Stimulated activated naive B cell treated with anti-CD40 and anti-IgM and Interleukin-4, amounts not matched to agents 10 μg/mL and 1 μg/mL and 100 μg/mL, for 72 hours (primary cell): Measurements from ENCODE around the gene CNOT2.

Experiments used
- ATAC-seq, 2 donors: fragments of 150-1000 bp; cut with Tn5 transposase; replicated peaks; 2 replicates each; pipeline ENCODE4 v1.10.0; 2021; ENCODE audit warnings: moderate library complexity in 1 of 2
- DNase-seq: peaks from one replicate; pipeline ENCODE4 v3.0.0; 2021
- H3K27ac Mint-ChIP-seq: one replicate; pipeline ENCODE4 v1.8.0; 2022; ENCODE audit warnings: mild to moderate bottlenecking, mixed read lengths
- H3K27me3 Mint-ChIP-seq, 2 donors: one replicate each; pipeline ENCODE4 v1.8.0; 2022; ENCODE audit warnings: mixed read lengths in 2 of 2
- H3K36me3 Mint-ChIP-seq, 2 donors: one replicate each; pipeline ENCODE4 v1.8.0; 2022; ENCODE audit warnings: mixed read lengths in 2 of 2, mild to moderate bottlenecking in 1 of 2
- H3K4me1 Mint-ChIP-seq, 2 donors: one replicate each; pipeline ENCODE4 v1.8.0; 2022; ENCODE audit warnings: mixed read lengths in 2 of 2, mild to moderate bottlenecking in 1 of 2
- H3K4me3 Mint-ChIP-seq, 2 donors: one replicate each; pipeline ENCODE4 v1.8.0; 2022; ENCODE audit warnings: mild to moderate bottlenecking in 2 of 2, mixed read lengths in 2 of 2, moderate library complexity in 1 of 2
- H3K9me3 Mint-ChIP-seq, 2 donors: one replicate each; pipeline ENCODE4 v1.8.0; 2022; ENCODE audit warnings: mixed read lengths in 2 of 2, mild to moderate bottlenecking in 1 of 2

CNOT2 gene

DNA sequence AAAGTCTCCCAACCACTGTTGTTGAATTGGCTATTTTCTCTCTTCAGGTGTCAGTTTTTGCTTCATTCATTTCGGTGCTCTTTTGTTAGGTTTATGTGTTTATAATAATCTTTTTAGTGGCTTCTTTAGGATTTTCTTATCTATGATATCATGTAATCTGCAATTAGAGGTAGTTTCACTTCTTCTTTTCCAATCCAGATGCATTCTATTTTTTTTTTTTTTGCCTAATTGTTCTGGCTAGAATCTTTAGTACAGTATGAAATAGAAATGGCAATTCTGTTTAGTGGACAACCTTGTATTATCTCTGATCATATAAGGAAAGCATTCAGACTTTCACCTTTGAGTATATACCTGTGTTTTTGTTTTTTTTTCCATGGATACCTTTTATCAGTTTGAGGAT, 17.4 kb downstream of the CNOT2 start:
- DNase-seq = no peak
- peak in 1 of 2 donors; percentile 25 for ATAC-seq
- Mint-ChIP-seq H3K36me3 (peaks cover 17 to 35% of the 10 kb centered on the region in 2 donors), H3K4me3 (no peak overlapping the region), H3K27me3 (no peaks in the 10 kb centered on the region), H3K4me1 (peaks cover 34 to 74% of the 10 kb centered on the region in 2 donors), H3K27ac (no peak overlapping the region), H3K9me3 (peaks cover 0 to 1% of the 10 kb centered on the region in 2 donors)

DNA sequence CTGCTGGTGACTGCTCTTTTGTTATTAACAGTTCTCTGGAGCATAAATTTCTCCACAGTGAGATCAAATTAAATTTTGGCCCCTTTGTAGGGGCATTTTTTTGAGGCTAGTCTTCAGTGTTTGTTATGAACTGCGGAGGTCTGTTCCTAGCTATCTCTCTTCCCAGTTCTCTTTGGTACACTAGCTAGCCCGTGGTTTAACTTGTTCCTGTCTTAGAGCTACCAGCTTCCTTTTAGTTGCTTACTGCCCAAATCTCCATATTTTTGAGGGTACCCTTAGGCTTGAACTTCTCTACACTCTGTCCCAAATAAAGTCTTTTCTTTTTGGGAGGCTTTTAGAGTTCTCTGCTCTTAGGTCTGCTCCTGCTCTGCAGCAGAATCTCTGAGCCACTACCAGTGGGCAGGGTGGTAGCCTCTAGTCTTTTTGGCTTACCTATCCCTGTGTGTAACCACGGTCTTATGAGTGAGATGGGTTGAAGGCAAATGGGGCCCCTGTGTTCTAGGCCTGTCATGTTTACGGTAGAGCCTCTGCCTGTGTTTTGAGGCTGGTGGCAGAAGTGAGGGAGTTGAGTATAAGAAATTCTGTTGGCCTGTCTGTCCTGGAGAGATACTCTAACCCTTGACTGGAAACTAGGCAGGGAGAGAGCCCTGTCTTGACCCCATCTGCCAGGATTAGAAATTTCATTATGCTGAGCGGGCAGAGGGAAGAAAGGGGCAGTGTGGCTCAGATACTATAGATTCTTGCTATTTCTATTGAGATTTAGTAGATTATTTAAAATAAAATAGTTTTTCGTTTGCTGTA, 21.0 kb downstream of the CNOT2 start:
- no peaks in the 10 kb centered on the region for H3K27me3 Mint-ChIP-seq
- peaks cover 17 to 50% of the 10 kb centered on the region in 2 donors for H3K36me3 Mint-ChIP-seq
- DNase-seq (no peak), ATAC-seq (no peak)
- no peak overlapping the region for H3K27ac Mint-ChIP-seq
- peaks cover 3 to 4% of the 10 kb centered on the region in 2 donors for H3K9me3 Mint-ChIP-seq
- H3K4me1 Mint-ChIP-seq = peaks cover 40 to 84% of the 10 kb centered on the region in 2 donors
- no peak overlapping the region for H3K4me3 Mint-ChIP-seq

DNA sequence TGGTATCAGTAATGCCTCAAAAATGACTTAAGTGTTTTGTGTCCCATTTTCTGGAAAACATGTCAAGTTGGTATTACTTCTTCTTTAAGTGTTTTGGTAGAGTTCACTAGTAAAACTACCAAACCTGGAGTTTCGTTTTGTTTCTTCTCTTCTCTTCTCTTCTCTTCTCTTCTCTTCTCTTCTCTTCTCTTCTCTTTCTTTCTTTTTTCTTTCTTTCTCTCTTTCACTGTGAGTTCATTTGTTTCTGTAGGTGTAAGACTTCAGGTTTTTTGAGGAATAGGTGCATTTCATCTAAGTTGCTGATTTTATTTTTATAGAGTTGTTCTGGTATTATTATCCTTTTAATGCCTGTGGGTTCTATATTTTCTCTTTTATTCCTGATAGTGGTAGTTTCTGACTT, 21.9 kb downstream of the CNOT2 start:
- no peak for ATAC-seq
- Mint-ChIP-seq H3K36me3 (peaks cover 17 to 50% of the 10 kb centered on the region in 2 donors), H3K9me3 (peaks cover 3 to 4% of the 10 kb centered on the region in 2 donors), H3K4me3 (no peak overlapping the region), H3K27me3 (no peaks in the 10 kb centered on the region), H3K27ac (no peak overlapping the region), H3K4me1 (peaks cover 40 to 78% of the 10 kb centered on the region in 2 donors)
- no peak for DNase-seq

DNA sequence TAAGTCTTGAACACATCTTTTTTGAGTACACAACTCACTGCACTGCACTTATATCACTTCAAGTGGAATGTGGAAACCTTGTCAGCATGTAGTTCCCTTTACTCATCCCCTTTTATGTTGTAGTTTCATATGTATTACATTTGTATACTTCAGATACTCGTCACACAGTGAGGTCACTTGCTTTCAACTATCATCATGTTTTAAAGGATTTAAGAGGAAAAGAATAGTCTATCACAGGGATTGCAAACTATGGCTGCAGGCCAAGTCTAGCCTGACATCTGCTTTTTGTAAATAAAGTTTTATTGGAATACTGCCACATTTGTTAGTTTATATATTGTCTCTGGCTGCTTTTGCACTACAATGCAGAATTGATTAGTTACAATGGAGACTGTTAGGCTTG, 24.3 kb downstream of the CNOT2 start:
- Mint-ChIP-seq H3K27ac (no peak overlapping the region), H3K27me3 (no peaks in the 10 kb centered on the region), H3K36me3 (peaks cover 11 to 41% of the 10 kb centered on the region in 2 donors), H3K4me1 (peaks cover 38 to 72% of the 10 kb centered on the region in 2 donors), H3K4me3 (no peak overlapping the region), H3K9me3 (peaks cover 3 to 4% of the 10 kb centered on the region in 2 donors)
- ATAC-seq (no peak), DNase-seq (no peak)

DNA sequence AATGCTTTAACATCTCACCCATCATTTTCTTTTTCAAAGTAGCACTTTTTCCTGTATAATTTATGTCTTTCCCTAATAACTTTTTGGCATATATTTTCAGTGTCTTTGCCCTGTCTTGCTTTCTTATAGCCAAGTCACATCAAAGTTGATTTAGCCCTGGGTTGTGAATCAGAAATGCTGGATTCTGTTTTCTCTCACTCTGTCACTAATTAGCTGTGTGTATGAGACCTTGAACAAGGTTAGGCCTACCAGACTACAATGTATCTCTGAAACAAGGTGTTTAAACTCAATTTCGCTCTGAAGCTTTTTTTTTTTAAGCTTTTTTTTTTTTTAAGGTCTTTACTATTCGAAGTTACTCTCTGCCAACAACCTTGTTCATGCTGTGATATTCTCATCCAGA, 25.7 kb downstream of the CNOT2 start:
- H3K4me3 Mint-ChIP-seq = no peak overlapping the region
- no peak overlapping the region for H3K27ac Mint-ChIP-seq
- peaks cover 37 to 70% of the 10 kb centered on the region in 2 donors for H3K4me1 Mint-ChIP-seq
- no peaks in the 10 kb centered on the region for H3K27me3 Mint-ChIP-seq
- ATAC-seq (no peak), DNase-seq (no peak)
- peaks cover 2 to 4% of the 10 kb centered on the region in 2 donors for H3K9me3 Mint-ChIP-seq
- peaks cover 4 to 38% of the 10 kb centered on the region in 2 donors for H3K36me3 Mint-ChIP-seq

DNA sequence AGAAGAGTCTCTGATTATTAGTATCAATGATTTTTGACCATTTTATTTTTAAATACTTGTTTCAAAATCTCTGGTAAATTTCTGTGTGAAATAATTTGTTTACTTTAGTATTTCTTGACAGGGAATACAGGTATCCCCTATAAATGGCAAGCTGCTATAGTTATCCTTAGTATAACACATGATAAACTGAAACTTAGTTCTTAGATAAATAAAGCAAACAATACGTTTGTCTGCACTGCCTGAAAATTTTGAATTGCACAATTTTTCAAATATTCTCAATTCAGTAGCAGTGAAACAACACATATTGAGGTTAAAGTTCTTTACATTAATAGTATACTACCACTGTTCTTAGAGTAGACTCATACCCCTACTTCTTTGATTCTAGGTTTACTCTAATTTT, 26.9 kb downstream of the CNOT2 start:
- no peak overlapping the region for H3K27ac Mint-ChIP-seq
- no peak overlapping the region for H3K4me3 Mint-ChIP-seq
- H3K27me3 Mint-ChIP-seq = no peaks in the 10 kb centered on the region
- no peak for DNase-seq
- no peak for ATAC-seq
- H3K9me3 Mint-ChIP-seq = peaks cover 4 to 6% of the 10 kb centered on the region in 2 donors
- peaks cover 34 to 67% of the 10 kb centered on the region in 2 donors for H3K4me1 Mint-ChIP-seq
- H3K36me3 Mint-ChIP-seq = peaks cover 9 to 44% of the 10 kb centered on the region in 2 donors

DNA sequence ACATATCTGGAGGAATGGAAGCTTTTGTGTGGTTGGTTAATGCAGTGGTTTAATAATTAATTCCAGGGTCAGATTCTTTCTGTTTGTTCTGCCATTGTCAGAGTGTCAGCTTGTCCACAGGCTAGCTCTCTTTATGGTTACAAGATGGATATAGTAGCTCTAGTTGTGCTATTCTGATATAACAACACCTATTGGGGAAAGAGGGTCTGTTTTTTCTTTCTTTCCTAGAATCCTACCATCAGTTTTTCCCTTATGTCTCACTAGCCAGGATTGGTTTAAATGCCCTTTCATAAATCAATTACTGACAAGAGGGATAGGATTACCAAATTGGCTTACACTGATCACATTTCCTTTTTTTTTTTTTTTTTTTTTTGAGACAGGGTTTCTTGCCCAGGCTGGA, 27.8 kb downstream of the CNOT2 start:
- H3K27me3 Mint-ChIP-seq = no peaks in the 10 kb centered on the region
- peaks cover 37 to 67% of the 10 kb centered on the region in 2 donors for H3K4me1 Mint-ChIP-seq
- ATAC-seq (no peak), DNase-seq (no peak)
- peaks cover 13 to 46% of the 10 kb centered on the region in 2 donors for H3K36me3 Mint-ChIP-seq
- no peak overlapping the region for H3K27ac Mint-ChIP-seq
- no peak overlapping the region for H3K4me3 Mint-ChIP-seq
- H3K9me3 Mint-ChIP-seq = peaks cover 4 to 10% of the 10 kb centered on the region in 2 donors

DNA sequence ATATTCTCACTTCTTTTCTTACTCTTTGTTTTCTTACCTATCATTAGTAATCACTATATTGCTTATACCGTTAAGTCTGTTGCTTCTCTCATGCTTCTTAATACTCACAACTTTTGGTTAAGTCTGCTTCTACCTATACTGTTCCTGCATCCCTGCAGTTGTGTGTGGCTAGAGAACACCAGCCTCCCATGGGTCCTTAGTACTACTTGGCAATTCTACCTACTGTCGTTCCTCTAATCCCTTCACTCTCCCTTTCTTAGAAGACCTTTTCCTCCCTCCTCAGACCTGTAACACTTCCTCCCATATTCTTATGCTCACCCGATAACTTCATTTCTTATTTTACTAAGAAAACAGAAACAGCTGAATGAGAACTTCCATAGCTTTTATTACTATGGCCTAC, 29.3 kb downstream of the CNOT2 start:
- Mint-ChIP-seq H3K9me3 (peaks cover 2 to 7% of the 10 kb centered on the region in 2 donors), H3K4me3 (no peak overlapping the region), H3K4me1 (peaks cover 29 to 58% of the 10 kb centered on the region in 2 donors), H3K27me3 (no peaks in the 10 kb centered on the region), H3K36me3 (peaks cover 11 to 36% of the 10 kb centered on the region in 2 donors), H3K27ac (no peak overlapping the region)
- ATAC-seq (no peak), DNase-seq (no peak)

DNA sequence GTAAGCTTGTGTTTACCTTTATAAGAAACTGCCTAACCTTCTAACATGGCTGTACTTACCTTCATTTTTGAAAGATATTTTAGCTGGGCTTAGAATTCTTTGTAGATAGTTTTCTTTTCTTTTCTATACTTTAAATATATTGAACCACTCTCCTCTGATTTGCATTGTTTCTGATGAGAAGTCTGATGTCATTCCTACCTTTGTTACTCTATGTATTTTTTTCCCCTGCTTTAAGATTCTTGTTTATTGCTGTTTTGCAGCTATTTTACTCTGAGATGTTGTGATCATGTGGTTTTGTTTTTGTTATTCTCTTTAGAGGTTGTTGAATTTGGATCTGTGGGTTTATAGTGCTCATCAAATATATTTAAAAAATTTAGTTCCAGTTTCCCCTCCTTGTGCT, 31.8 kb downstream of the CNOT2 start:
- no peak for DNase-seq
- Mint-ChIP-seq H3K27me3 (no peaks in the 10 kb centered on the region), H3K4me3 (no peak overlapping the region), H3K4me1 (peaks cover 25 to 52% of the 10 kb centered on the region in 2 donors), H3K27ac (no peak overlapping the region), H3K36me3 (peaks cover 12 to 44% of the 10 kb centered on the region in 2 donors), H3K9me3 (peaks cover 2 to 7% of the 10 kb centered on the region in 2 donors)
- ATAC-seq = no peak

DNA sequence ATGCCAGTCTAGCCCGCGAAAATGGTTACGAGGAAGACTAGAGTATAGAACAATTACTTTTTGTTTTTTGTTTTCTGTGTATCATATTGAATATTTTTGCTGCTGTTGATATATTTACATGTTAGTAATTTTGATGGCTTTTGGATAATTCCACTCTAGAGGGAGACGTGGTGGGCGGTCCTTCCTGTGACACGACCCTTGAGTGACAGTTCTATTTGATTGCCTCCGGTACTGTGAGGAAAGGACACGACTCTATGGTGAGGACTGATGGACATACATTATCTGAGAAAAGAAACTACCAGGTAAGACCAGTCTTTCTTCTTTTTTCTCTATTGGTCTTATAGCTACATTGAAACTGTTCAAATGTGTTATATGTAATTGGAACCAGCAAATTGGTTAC, 34.7 kb downstream of the CNOT2 start:
- Mint-ChIP-seq H3K4me1 (peaks cover 17 to 30% of the 10 kb centered on the region in 2 donors), H3K27ac (no peak overlapping the region), H3K9me3 (peaks cover 2 to 7% of the 10 kb centered on the region in 2 donors), H3K27me3 (no peaks in the 10 kb centered on the region), H3K4me3 (no peak overlapping the region), H3K36me3 (peaks cover 17 to 39% of the 10 kb centered on the region in 2 donors)
- ATAC-seq (no peak), DNase-seq (no peak)

DNA sequence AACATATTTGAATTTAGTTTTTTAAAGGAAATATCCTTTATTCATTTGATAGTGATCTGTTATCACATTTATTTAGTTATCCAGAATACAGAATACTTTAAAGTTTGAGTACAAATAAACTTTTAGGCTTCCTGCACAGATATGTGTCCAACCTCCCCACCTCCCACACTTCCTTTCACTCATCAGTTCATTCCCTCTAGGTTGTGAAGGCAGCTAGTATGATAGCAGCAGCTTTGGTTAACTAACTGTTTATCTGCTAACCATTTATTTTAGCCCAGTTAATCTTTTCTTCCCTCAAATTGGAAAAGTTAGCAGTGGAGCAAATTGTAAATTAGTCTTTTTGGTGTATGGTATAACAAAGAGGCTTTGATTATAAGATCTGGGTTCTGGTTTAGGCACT, 35.7 kb downstream of the CNOT2 start:
- ATAC-seq = no peak
- Mint-ChIP-seq H3K4me3 (no peak overlapping the region), H3K36me3 (peaks cover 17 to 41% of the 10 kb centered on the region in 2 donors), H3K9me3 (peaks cover 2 to 7% of the 10 kb centered on the region in 2 donors), H3K4me1 (peaks cover 14 to 22% of the 10 kb centered on the region in 2 donors), H3K27ac (no peak overlapping the region), H3K27me3 (no peaks in the 10 kb centered on the region)
- DNase-seq = no peak

DNA sequence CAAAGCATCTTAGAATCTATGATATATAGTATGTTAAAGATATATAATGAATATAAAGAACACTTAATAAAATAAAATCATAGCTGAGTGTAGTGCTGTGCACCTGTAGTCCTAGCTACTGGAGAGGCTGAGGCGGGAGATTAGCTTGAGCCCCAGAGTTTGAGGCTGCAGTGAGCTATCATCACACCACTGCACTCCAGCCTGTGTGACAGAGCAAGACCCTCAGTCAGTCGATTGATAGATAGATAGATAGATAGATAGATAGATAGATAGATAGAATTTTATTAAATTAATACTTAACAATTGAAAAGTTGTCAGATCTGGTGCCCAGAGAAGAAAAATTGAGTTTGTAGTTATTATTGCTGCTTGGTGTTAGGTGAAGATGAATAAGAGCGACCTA, 40.0 kb downstream of the CNOT2 start:
- ATAC-seq = no peak
- H3K4me1 Mint-ChIP-seq = peaks cover 10 to 12% of the 10 kb centered on the region in 2 donors
- H3K4me3 Mint-ChIP-seq = no peak overlapping the region
- H3K9me3 Mint-ChIP-seq = no peaks in the 10 kb centered on the region
- no peak overlapping the region for H3K27ac Mint-ChIP-seq
- peaks cover 21 to 38% of the 10 kb centered on the region in 2 donors for H3K36me3 Mint-ChIP-seq
- no peaks in the 10 kb centered on the region for H3K27me3 Mint-ChIP-seq
- no peak for DNase-seq

DNA sequence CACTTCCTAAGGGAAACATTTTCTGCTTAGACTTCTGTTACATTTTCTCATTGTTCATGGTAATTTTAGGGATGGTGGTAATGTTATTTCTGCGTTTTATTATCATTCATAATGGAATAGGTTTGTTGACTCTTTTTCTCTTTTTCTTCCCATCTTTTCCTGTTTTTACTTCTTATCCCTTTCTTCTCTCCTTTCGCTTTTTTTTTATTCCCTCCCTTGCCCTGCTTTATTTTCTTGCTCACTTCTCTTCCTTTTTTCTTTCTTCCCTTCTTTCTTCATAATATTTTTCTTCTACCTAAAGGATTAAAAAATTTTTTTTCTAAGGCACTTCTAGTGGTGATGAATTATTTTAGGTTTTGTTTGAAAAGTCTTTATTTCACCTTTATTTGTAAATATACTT, 45.6 kb downstream of the CNOT2 start:
- H3K36me3 Mint-ChIP-seq = peaks cover 41 to 45% of the 10 kb centered on the region in 2 donors
- no peak overlapping the region for H3K27ac Mint-ChIP-seq
- ATAC-seq (no peak), DNase-seq (no peak)
- no peaks in the 10 kb centered on the region for H3K27me3 Mint-ChIP-seq
- peaks cover 17 to 44% of the 10 kb centered on the region in 2 donors for H3K4me1 Mint-ChIP-seq
- H3K4me3 Mint-ChIP-seq = no peak overlapping the region
- no peaks in the 10 kb centered on the region for H3K9me3 Mint-ChIP-seq

DNA sequence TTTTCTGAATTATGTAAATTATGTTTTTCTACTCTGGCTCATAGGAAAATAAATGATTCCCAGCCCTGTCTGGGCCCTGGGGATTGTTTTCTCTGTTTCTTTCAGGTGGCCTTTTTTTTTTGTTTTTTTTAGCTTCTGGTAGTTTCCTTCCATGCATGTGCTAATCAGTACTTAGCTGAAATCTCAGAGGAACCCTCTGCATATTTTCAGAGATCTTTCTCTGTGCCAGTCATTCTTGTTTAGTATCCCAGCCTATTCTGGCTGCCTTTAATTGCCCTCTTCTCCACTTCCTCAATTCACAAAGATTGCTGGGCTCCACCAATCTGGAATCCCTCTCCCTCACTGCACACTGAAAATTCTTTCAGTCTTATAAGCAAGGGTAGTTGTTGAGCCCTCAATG, 46.9 kb downstream of the CNOT2 start:
- H3K36me3 Mint-ChIP-seq = peaks cover 47% of the 10 kb centered on the region in 2 donors
- no peak overlapping the region for H3K27ac Mint-ChIP-seq
- no peaks in the 10 kb centered on the region for H3K9me3 Mint-ChIP-seq
- H3K4me3 Mint-ChIP-seq = no peak overlapping the region
- peaks cover 17 to 49% of the 10 kb centered on the region in 2 donors for H3K4me1 Mint-ChIP-seq
- no peaks in the 10 kb centered on the region for H3K27me3 Mint-ChIP-seq
- no peak for DNase-seq
- no peak for ATAC-seq
